ENCODE data around the gene SCLT1.
A peak's percentile ranks its signal among the peaks of the same experiment; 100 is the strongest.
"Not testable (repeated sequence)": the region's sequence is repeated elsewhere in the genome, so short reads cannot be mapped to it uniquely, and the experiment has no call there.

SCLT1 gene

GRCh38 chr4:129093191-129093920 is at the start of gene SCLT1:
SCLT1 (minus strand) TSS chr4:129093539; CDS start chr4:129093103, 436 bp downstream.
- DNase-seq, result peak; percentile 93 to 95

GRCh38 chr4:129140521-129140920 is 47.2 kb upstream of the SCLT1 start:
- no peak for DNase-seq

GRCh38 chr4:129138810-129139496 is 45.6 kb upstream of the SCLT1 start:
- no peak for DNase-seq

GRCh38 chr4:129136433-129136832 is 43.1 kb upstream of the SCLT1 start:
- no peak for DNase-seq

- no peak for DNase-seq
These were observed 38.0 kb upstream of the SCLT1 start for GRCh38 chr4:129131343-129131742.

- DNase-seq, result no peak
These were observed 35.8 kb upstream of the SCLT1 start for GRCh38 chr4:129129143-129129542.

- DNase-seq, result not testable (repeated sequence)
These were observed 33.3 kb upstream of the SCLT1 start for GRCh38 chr4:129126614-129127013.

GRCh38 chr4:129117705-129118104 is 24.4 kb upstream of the SCLT1 start:
- no peak for DNase-seq

- no peak for DNase-seq
These were observed 20.6 kb upstream of the SCLT1 start for GRCh38 chr4:129113919-129114318.

- DNase-seq, result no peak
These were observed 20.1 kb upstream of the SCLT1 start for GRCh38 chr4:129113434-129113833.

GRCh38 chr4:129111919-129112318 is 18.6 kb upstream of the SCLT1 start:
- no peak for DNase-seq

GRCh38 chr4:129110931-129111330 is 17.6 kb upstream of the SCLT1 start:
- no peak for DNase-seq

GRCh38 chr4:129109965-129110824 is 16.9 kb upstream of the SCLT1 start:
- DNase-seq, result no peak

- DNase-seq, result no peak
These were observed 5.2 kb upstream of the SCLT1 start for GRCh38 chr4:129098531-129099001.

GRCh38 chr4:129095811-129096454 is 2.6 kb upstream of the SCLT1 start, which contains the start of gene C4orf33:
C4orf33 (plus strand) TSS chr4:129096152; CDS start chr4:129102611, 6,459 bp downstream.
- no peak for DNase-seq

GRCh38 chr4:129094347-129094746 is 1.0 kb upstream of the SCLT1 start:
- no peak for DNase-seq

GRCh38 chr4:129092631-129093190 is 628 bp downstream of the SCLT1 start:
- no peak for DNase-seq

GRCh38 chr4:129087516-129087915 is 5.8 kb downstream of the SCLT1 start:
- no peak for DNase-seq

GRCh38 chr4:129085472-129085871 is 7.9 kb downstream of the SCLT1 start:
- no peak for DNase-seq

GRCh38 chr4:129082302-129082701 is 11.0 kb downstream of the SCLT1 start:
- no peak for DNase-seq

GRCh38 chr4:129080129-129080528 is 13.2 kb downstream of the SCLT1 start:
- DNase-seq, result no peak

- DNase-seq, result no peak
These were observed 16.0 kb downstream of the SCLT1 start for GRCh38 chr4:129077326-129077725.

Measured in cerebellar nuclear complex (tissue), 1 donor.